Neural progenitor cell (in vitro differentiated cells): ENCODE results near the gene CFAP20DC.

Source experiments
- CTCF ChIP-seq: fragments of 200-600 bp; sonication (generic); IDR thresholded peaks from 2 replicates; pipeline ENCODE4 v1.5.1; 2017; ENCODE audit warnings: antibody characterized with exemption, mild to moderate bottlenecking
- EZH2 ChIP-seq: fragments of 200-600 bp; sonication (generic); IDR thresholded peaks from 2 replicates; pipeline ENCODE4 v1.6.1; 2017; ENCODE audit warnings: antibody characterized with exemption, mild to moderate bottlenecking, moderate library complexity
- EZH2phosphoT487 ChIP-seq: fragments of 200-600 bp; sonication (generic); IDR thresholded peaks from 2 replicates; pipeline ENCODE4 v1.6.1; 2017; ENCODE audit warnings: antibody characterized with exemption

- TF ChIP-seq CTCF (no peak), EZH2phosphoT487 (no peak), EZH2 (no peak)
Measured at GRCh38 chr3:58991026-58991425, 58.8 kb downstream of the CFAP20DC start.
